Ectodermal cell (in vitro differentiated cells): ENCODE results near the gene APC2.

Experiments
- H3K27ac ChIP-seq: 2 replicates; pipeline ENCODE4 v1.7.0; 2013; ENCODE audit warnings: mild to moderate bottlenecking, low read depth, low read length; ENCODE audit not compliant: insufficient read depth, poor library complexity, severe bottlenecking
- H3K27me3 ChIP-seq: 2 replicates; pipeline ENCODE4 v1.7.0; 2013; ENCODE audit warnings: mild to moderate bottlenecking, low read length; ENCODE audit not compliant: insufficient read depth, control insufficient read depth, poor library complexity, severe bottlenecking
- H3K36me3 ChIP-seq: one replicate; pipeline ENCODE4 v1.7.0; 2013; ENCODE audit warnings: low read length; ENCODE audit not compliant: control insufficient read depth, insufficient read depth
- H3K4me1 ChIP-seq: one replicate; pipeline ENCODE4 v1.7.0; 2013; ENCODE audit warnings: low read length; ENCODE audit not compliant: control insufficient read depth, insufficient read depth
- H3K4me3 ChIP-seq: 2 replicates; pipeline ENCODE4 v1.7.0; 2013; ENCODE audit warnings: low read depth, low read length, control low read depth; ENCODE audit not compliant: insufficient read depth
- H3K9me3 ChIP-seq: 2 replicates; pipeline ENCODE4 v1.7.0; 2013; ENCODE audit warnings: mild to moderate bottlenecking, low read length, moderate library complexity; ENCODE audit not compliant: control insufficient read depth
- WGBS, 2 experiments: methylation state at CpG; one replicate each; pipeline ENCODE4 v1.1.7; 2013; ENCODE audit warnings: missing lambda C conversion rate in 2 of 2; 5-methylcytosine and 5-hydroxymethylcytosine counted together

APC2 gene

GRCh38 chr19:1431759-1432506 is 18.0 kb upstream of the APC2 start:
- Histone ChIP-seq H3K27me3 (no peaks in the 10 kb centered on the region), H3K27ac (no peak overlapping the region), H3K9me3 (no peaks in the 10 kb centered on the region), H3K4me1 (no peaks in the 10 kb centered on the region), H3K4me3 (no peak overlapping the region), H3K36me3 (peaks cover 37% of the 10 kb centered on the region)
- 95% methylated on average over 24 of the region's 24 CpGs for WGBS, 2 experiments

GRCh38 chr19:1432507-1432887 is 17.4 kb upstream of the APC2 start:
- peaks cover 37% of the 10 kb centered on the region for H3K36me3 ChIP-seq
- H3K9me3 ChIP-seq = no peaks in the 10 kb centered on the region
- no peaks in the 10 kb centered on the region for H3K4me1 ChIP-seq
- WGBS, 2 experiments = 95 to 96% methylated on average over 16 of the region's 16 CpGs
- H3K27me3 ChIP-seq = no peaks in the 10 kb centered on the region
- H3K27ac ChIP-seq = no peak overlapping the region
- H3K4me3 ChIP-seq = no peak overlapping the region

GRCh38 chr19:1433119-1434039 is 16.5 kb upstream of the APC2 start:
- Histone ChIP-seq H3K36me3 (peaks cover 32% of the 10 kb centered on the region), H3K27me3 (no peaks in the 10 kb centered on the region), H3K4me3 (no peak overlapping the region), H3K27ac (no peak overlapping the region), H3K4me1 (no peaks in the 10 kb centered on the region), H3K9me3 (no peaks in the 10 kb centered on the region)
- WGBS, 2 experiments = 95 to 98% methylated on average over 47 of the region's 47 CpGs

- Histone ChIP-seq H3K27me3 (no peaks in the 10 kb centered on the region), H3K4me3 (no peak overlapping the region), H3K27ac (no peak overlapping the region), H3K4me1 (no peaks in the 10 kb centered on the region), H3K9me3 (no peaks in the 10 kb centered on the region), H3K36me3 (peaks cover 26% of the 10 kb centered on the region)
- 96% methylated on average over 17 of the region's 17 CpGs for WGBS, 2 experiments
Measured at GRCh38 chr19:1434040-1434366, 15.9 kb upstream of the APC2 start.

- Histone ChIP-seq H3K4me3 (no peak overlapping the region), H3K27ac (no peak overlapping the region), H3K36me3 (peaks cover 20% of the 10 kb centered on the region), H3K9me3 (no peaks in the 10 kb centered on the region), H3K27me3 (no peaks in the 10 kb centered on the region), H3K4me1 (peaks cover 4% of the 10 kb centered on the region)
- 96 to 97% methylated on average over 39 of the region's 39 CpGs for WGBS, 2 experiments
Measured at GRCh38 chr19:1434577-1435060, 15.3 kb upstream of the APC2 start.

GRCh38 chr19:1435378-1435989 is 14.4 kb upstream of the APC2 start:
- H3K9me3 ChIP-seq = no peaks in the 10 kb centered on the region
- no peak overlapping the region for H3K4me3 ChIP-seq
- 91% methylated on average over 21 of the region's 21 CpGs for WGBS, 2 experiments
- peaks cover 7% of the 10 kb centered on the region for H3K4me1 ChIP-seq
- no peak overlapping the region for H3K27ac ChIP-seq
- H3K27me3 ChIP-seq = no peaks in the 10 kb centered on the region
- H3K36me3 ChIP-seq = peaks cover 19% of the 10 kb centered on the region

GRCh38 chr19:1437609-1438008 is 12.3 kb upstream of the APC2 start:
- H3K27ac ChIP-seq = no peak overlapping the region
- H3K4me1 ChIP-seq = peaks cover 7% of the 10 kb centered on the region
- peaks cover 31% of the 10 kb centered on the region for H3K36me3 ChIP-seq
- H3K27me3 ChIP-seq = no peaks in the 10 kb centered on the region
- WGBS, 2 experiments = 88 to 93% methylated on average over 7 to 8 of the region's 8 CpGs
- H3K9me3 ChIP-seq = no peaks in the 10 kb centered on the region
- no peak overlapping the region for H3K4me3 ChIP-seq

- no peaks in the 10 kb centered on the region for H3K9me3 ChIP-seq
- no peaks in the 10 kb centered on the region for H3K27me3 ChIP-seq
- peak within 1 kb of the TSS; percentile 96 for H3K27ac ChIP-seq
- H3K36me3 ChIP-seq = peaks cover 31% of the 10 kb centered on the region
- H3K4me1 ChIP-seq = peaks cover 7% of the 10 kb centered on the region
- 2 to 3% methylated on average over 100 of the region's 100 CpGs for whole genome bisulfite sequencing, 2 experiments
- peak within 1 kb of the TSS; percentile 86 for H3K4me3 ChIP-seq
Measured at GRCh38 chr19:1438035-1438932, 11.6 kb upstream of the APC2 start, which contains the start of gene RPS15. Gene RPS15, plus strand, starts transcription at chr19:1438396. Its CDS starts 30 bp downstream, at chr19:1438426.

GRCh38 chr19:1438933-1439354 is 11.0 kb upstream of the APC2 start:
- peaks cover 7% of the 10 kb centered on the region for H3K4me1 ChIP-seq
- H3K27ac ChIP-seq = no peak overlapping the region
- 0 to 1% methylated on average over 26 of the region's 26 CpGs for WGBS, 2 experiments
- H3K9me3 ChIP-seq = no peaks in the 10 kb centered on the region
- peaks cover 28% of the 10 kb centered on the region for H3K36me3 ChIP-seq
- H3K4me3 ChIP-seq = peak overlapping the region; percentile 86
- no peaks in the 10 kb centered on the region for H3K27me3 ChIP-seq
